Thyroid gland (tissue), 4 donors: Measurements from ENCODE around the gene UBE2E3. TPM values are rescaled to one million over a fixed set of nuclear protein-coding genes. Genes with fewer than 3 reads are reported as not detected.
"Not testable (repeated sequence)": the region's sequence is repeated elsewhere in the genome, so short reads cannot be mapped to it uniquely, and the experiment has no call there.

Experiments used
- DNase-seq, 2 donors: peaks; one replicate each; pipeline ENCODE4 v3.0.0-alpha.2; 2019
- H3K27ac ChIP-seq, 3 donors: fragments of 200-600 bp; sonication (generic); 1 replicate in 2 of 3; 2 replicates in 1 of 3; pipeline ENCODE4 v1.5.1; 2016 to 2019; ENCODE audit warnings: mild to moderate bottlenecking in 1 of 3, moderate library complexity in 1 of 3
- H3K27me3 ChIP-seq: fragments of 200-600 bp; sonication (generic); one replicate; pipeline ENCODE4 v1.5.1; 2019
- H3K36me3 ChIP-seq, 2 donors: fragments of 200-600 bp; sonication (generic); one replicate each; pipeline ENCODE4 v1.5.1; 2016 to 2019
- H3K4me1 ChIP-seq, 2 donors: fragments of 200-600 bp; sonication (generic); one replicate each; pipeline ENCODE4 v1.5.1; 2017 to 2019
- H3K4me3 ChIP-seq, 3 donors: fragments of 200-600 bp; sonication (generic); replicated peaks in 1 of 3; 1 replicate in 2 of 3; 2 replicates in 1 of 3; pipeline ENCODE4 v1.5.1; 2016; ENCODE audit warnings: mild to moderate bottlenecking in 1 of 3
- H3K9me3 ChIP-seq: fragments of 200-600 bp; sonication (generic); one replicate; pipeline ENCODE4 v1.5.1; 2017
- CTCF ChIP-seq, 6 experiments: fragments of 200-600 bp in 3 of 6; fragments of 450-650 bp in 3 of 6; sonication (generic) in 3 of 6; IDR thresholded peaks; one replicate each; pipeline ENCODE4 v1.5.1; 2016 to 2019; ENCODE audit warnings: antibody characterized with exemption in 6 of 6, mild to moderate bottlenecking in 2 of 6, inconsistent platforms in 1 of 6, moderate library complexity in 1 of 6
- POLR2A ChIP-seq, 2 donors: fragments of 450-650 bp; IDR thresholded peaks; one replicate each; pipeline ENCODE4 v1.6.1; 2017; ENCODE audit warnings: antibody characterized with exemption in 2 of 2, mild to moderate bottlenecking in 2 of 2, moderate library complexity in 1 of 2
- WGBS, 2 donors: methylation state at CpG; one replicate each; pipeline ENCODE4 v1.1.5; 2017; 5-methylcytosine and 5-hydroxymethylcytosine counted together
- intact Hi-C: fragments of 100-400 bp; cut with DNase I; formaldehyde crosslinking; loops from one replicate; pipeline ENCODE4 v1.15.1; 2023
- total RNA-seq, 4 donors: library from RNA; depleted of rRNA; stranded (reverse); fragments of >200 nt; gene quantifications; one replicate each; pipeline ENCODE4 v1.2.3, GENCODE V29; 2016

UBE2E3 gene
- total RNA-seq, 4 donors from 2014 or later, result 59.0 to 108 (median 99.2) TPM

GRCh38 chr2:181076658-181077057, 96.3 kb downstream of the UBE2E3 start:
- H3K36me3 ChIP-seq, result no peaks in the 10 kb centered on the region
- intact Hi-C loops, result no loop called here
- no peaks in the 10 kb centered on the region for H3K27me3 ChIP-seq
- 24 to 26% methylated on average over 1 of the region's 1 CpG for whole genome bisulfite sequencing, 2 donors
- no peaks in the 10 kb centered on the region for H3K4me1 ChIP-seq
- no peak overlapping the region for H3K4me3 ChIP-seq
- DNase-seq, result no peak
- H3K27ac ChIP-seq, result no peak overlapping the region
- no peaks in the 10 kb centered on the region for H3K9me3 ChIP-seq
- TF ChIP-seq CTCF (IDR thresholded peaks at IDR 0.05), result no peak
- TF ChIP-seq POLR2A (IDR thresholded peaks at IDR 0.05), result no peak

- WGBS, 2 donors, result 61 to 65% methylated on average over 4 of the region's 4 CpGs
- DNase-seq, result no peak
- Histone ChIP-seq H3K4me1 (no peaks in the 10 kb centered on the region), H3K9me3 (no peaks in the 10 kb centered on the region), H3K36me3 (no peaks in the 10 kb centered on the region), H3K27me3 (no peaks in the 10 kb centered on the region), H3K4me3 (no peak overlapping the region), H3K27ac (no peak overlapping the region)
- intact Hi-C loops, result no loop called here
- peak in 4 of 6 experiments; percentile 26 to 69 (median 57) for TF ChIP-seq CTCF (IDR thresholded peaks at IDR 0.05)
- no peak for TF ChIP-seq POLR2A (IDR thresholded peaks at IDR 0.05)
Measured at GRCh38 chr2:181077128-181077709, 96.8 kb downstream of the UBE2E3 start.

- Histone ChIP-seq H3K27ac (no peak overlapping the region), H3K4me3 (no peak overlapping the region), H3K9me3 (no peaks in the 10 kb centered on the region), H3K36me3 (no peaks in the 10 kb centered on the region), H3K4me1 (no peaks in the 10 kb centered on the region), H3K27me3 (no peaks in the 10 kb centered on the region)
- 95 to 97% methylated on average over 2 of the region's 2 CpGs for WGBS, 2 donors
- TF ChIP-seq CTCF (IDR thresholded peaks at IDR 0.05), result no peak
- no peak for TF ChIP-seq POLR2A (IDR thresholded peaks at IDR 0.05)
- DNase-seq, result no peak
- intact Hi-C loops, result no loop called here
Measured at GRCh38 chr2:181083140-181083539, 102.7 kb downstream of the UBE2E3 start.

DNA sequence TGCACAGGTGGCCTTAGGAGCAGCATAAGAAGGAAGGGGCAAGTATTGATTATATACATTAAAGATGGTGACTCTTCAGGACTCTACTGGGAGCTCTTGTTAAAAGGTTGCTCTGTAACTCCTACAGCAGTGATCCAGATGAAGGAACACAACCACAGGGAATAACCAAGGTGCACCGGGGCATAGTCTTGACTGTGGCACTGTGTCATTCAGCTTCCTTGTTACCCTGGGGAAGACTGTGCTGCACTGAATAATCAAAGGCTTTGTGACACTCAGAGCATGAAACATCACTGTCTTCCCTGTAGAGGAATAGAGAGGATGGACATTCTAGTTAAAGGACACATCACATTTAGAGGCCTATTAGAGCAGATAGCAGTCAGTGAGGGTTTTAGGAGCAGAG, 105.3 kb downstream of the UBE2E3 start:
- Histone ChIP-seq H3K27me3 (no peaks in the 10 kb centered on the region), H3K4me3 (no peak overlapping the region), H3K36me3 (no peaks in the 10 kb centered on the region), H3K9me3 (no peaks in the 10 kb centered on the region), H3K27ac (no peak overlapping the region), H3K4me1 (no peaks in the 10 kb centered on the region)
- WGBS, 2 donors, result 92 to 100% methylated on average over 1 of the region's 1 CpG
- intact Hi-C loops, result no loop called here
- TF ChIP-seq CTCF (IDR thresholded peaks at IDR 0.05) (no peak), POLR2A (IDR thresholded peaks at IDR 0.05) (no peak)
- no peak for DNase-seq

DNA sequence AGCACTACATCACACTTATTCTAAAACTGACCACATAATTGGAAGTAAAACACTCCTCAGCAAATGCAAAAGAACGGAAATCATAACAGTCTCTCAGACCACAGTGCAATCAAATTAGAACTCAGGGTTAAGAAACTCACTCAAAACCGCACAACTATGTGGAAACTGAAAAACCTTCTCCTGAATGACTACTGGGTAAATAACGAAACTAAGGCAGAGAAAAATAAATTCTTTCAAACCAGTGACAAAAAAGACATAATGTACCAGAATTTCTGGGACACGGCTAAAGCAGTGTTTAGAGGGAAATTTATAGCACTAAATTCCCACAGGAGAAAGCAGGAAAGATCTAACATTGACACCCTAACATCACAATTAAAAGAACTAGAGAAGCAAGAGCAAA, 111.5 kb downstream of the UBE2E3 start:
- H3K4me3 ChIP-seq, intact Hi-C loops, H3K9me3 ChIP-seq, H3K27ac ChIP-seq, DNase-seq, H3K36me3 ChIP-seq, H3K27me3 ChIP-seq, H3K4me1 ChIP-seq: not testable (repeated sequence)
- 85 to 93% methylated on average over 4 of the region's 4 CpGs for WGBS, 2 donors

DNA sequence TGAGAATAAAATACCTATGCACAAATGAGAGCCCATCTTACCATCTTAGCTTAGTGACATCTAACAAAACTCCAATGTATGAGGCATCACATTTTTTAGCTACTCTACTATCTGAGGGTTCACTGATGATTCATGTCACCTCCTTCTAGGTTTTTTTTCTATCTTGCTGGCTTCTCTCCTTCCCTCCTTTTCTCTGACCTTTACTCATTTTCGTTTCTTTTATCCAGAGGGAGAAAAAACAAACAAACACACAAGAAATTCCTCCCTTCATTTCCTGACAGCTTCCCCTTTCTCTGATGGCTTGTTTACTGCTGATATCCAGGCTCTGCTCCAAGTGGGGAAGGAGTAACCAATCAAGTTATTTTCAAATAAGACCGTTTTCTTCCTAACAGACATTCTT, 115.1 kb downstream of the UBE2E3 start:
- Histone ChIP-seq H3K4me3 (no peak overlapping the region), H3K9me3 (no peaks in the 10 kb centered on the region), H3K27ac (no peak overlapping the region), H3K4me1 (no peaks in the 10 kb centered on the region), H3K36me3 (no peaks in the 10 kb centered on the region), H3K27me3 (no peaks in the 10 kb centered on the region)
- TF ChIP-seq CTCF (IDR thresholded peaks at IDR 0.05) (no peak), POLR2A (IDR thresholded peaks at IDR 0.05) (no peak)
- intact Hi-C loops, result no loop called here
- whole genome bisulfite sequencing, 2 donors, result 47 to 51% methylated on average over 2 of the region's 2 CpGs
- DNase-seq, result no peak
